ENCODE measurements around the gene CACTIN. TPM values are rescaled to one million over a fixed set of nuclear protein-coding genes. Genes with fewer than 3 reads are reported as not detected.

The CACTIN gene
- total and polyA plus RNA-seq, 4 donors: 16.7 to 23.4 (median 18.7) TPM

GRCh38 chr19:3653865-3654513, 27.4 kb upstream of the CACTIN start:
- TF ChIP-seq, protein P1, sequence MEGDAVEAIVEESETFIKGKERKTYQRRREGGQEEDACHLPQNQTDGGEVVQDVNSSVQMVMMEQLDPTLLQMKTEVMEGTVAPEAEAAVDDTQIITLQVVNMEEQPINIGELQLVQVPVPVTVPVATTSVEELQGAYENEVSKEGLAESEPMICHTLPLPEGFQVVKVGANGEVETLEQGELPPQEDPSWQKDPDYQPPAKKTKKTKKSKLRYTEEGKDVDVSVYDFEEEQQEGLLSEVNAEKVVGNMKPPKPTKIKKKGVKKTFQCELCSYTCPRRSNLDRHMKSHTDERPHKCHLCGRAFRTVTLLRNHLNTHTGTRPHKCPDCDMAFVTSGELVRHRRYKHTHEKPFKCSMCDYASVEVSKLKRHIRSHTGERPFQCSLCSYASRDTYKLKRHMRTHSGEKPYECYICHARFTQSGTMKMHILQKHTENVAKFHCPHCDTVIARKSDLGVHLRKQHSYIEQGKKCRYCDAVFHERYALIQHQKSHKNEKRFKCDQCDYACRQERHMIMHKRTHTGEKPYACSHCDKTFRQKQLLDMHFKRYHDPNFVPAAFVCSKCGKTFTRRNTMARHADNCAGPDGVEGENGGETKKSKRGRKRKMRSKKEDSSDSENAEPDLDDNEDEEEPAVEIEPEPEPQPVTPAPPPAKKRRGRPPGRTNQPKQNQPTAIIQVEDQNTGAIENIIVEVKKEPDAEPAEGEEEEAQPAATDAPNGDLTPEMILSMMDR (IDR thresholded peaks at IDR 0.05; ENCODE audit: control extremely low read depth, extremely low read depth): no peak
- Histone ChIP-seq H3K9ac (ENCODE audit: insufficient read depth in 1 of 2, low read length in 2 of 2) (no peak overlapping the region), H3K9me3 (ENCODE audit: control insufficient read depth in 4 of 4, insufficient read depth in 3 of 4, low read length in 3 of 4) (no peaks in the 10 kb centered on the region), H3K27me3 (ENCODE audit: control insufficient read depth in 3 of 3, insufficient read depth in 3 of 3, low read length in 2 of 3) (no peaks in the 10 kb centered on the region), H3K36me3 (ENCODE audit: control insufficient read depth in 4 of 4, insufficient read depth in 4 of 4, low read length in 4 of 4) (peaks cover 4 to 75% (median 15%) of the 10 kb centered on the region in 4 donors), H3K27ac (ENCODE audit: low read depth in 1 of 2, low read length in 1 of 2) (no peak overlapping the region), H3K4me3 (no peak overlapping the region), H3K4me1 (ENCODE audit: control insufficient read depth in 5 of 5, insufficient read depth in 5 of 5, low read length in 5 of 5) (no peaks in the 10 kb centered on the region)
- ATAC-seq (ENCODE audit: insufficient read depth, low FRiP score) (no peak), DNase-seq (no peak)
- WGBS, 2 donors: 97% methylated on average over 20 of the region's 20 CpGs

GRCh38 chr19:3653081-3653795, 26.6 kb upstream of the CACTIN start:
- no peak overlapping the region for H3K27ac ChIP-seq (ENCODE audit: low read depth in 1 of 2, low read length in 1 of 2)
- ATAC-seq (ENCODE audit: insufficient read depth, low FRiP score) (no peak), DNase-seq (no peak)
- H3K9me3 ChIP-seq (ENCODE audit: control insufficient read depth in 4 of 4, insufficient read depth in 3 of 4, low read length in 3 of 4): no peaks in the 10 kb centered on the region
- TF ChIP-seq, protein P1 (IDR thresholded peaks at IDR 0.05; ENCODE audit: control extremely low read depth, extremely low read depth): no peak
- no peaks in the 10 kb centered on the region for H3K4me1 ChIP-seq (ENCODE audit: control insufficient read depth in 5 of 5, insufficient read depth in 5 of 5, low read length in 5 of 5)
- no peaks in the 10 kb centered on the region for H3K27me3 ChIP-seq (ENCODE audit: control insufficient read depth in 3 of 3, insufficient read depth in 3 of 3, low read length in 2 of 3)
- no peak overlapping the region for H3K9ac ChIP-seq (ENCODE audit: insufficient read depth in 1 of 2, low read length in 2 of 2)
- 86 to 90% methylated on average over 36 to 37 of the region's 37 CpGs for WGBS, 2 donors
- no peak overlapping the region for H3K4me3 ChIP-seq
- H3K36me3 ChIP-seq (ENCODE audit: control insufficient read depth in 4 of 4, insufficient read depth in 4 of 4, low read length in 4 of 4): peaks cover 4 to 72% (median 15%) of the 10 kb centered on the region in 4 donors

GRCh38 chr19:3652422-3652821, 25.8 kb upstream of the CACTIN start:
- TF ChIP-seq, protein P1 (IDR thresholded peaks at IDR 0.05; ENCODE audit: control extremely low read depth, extremely low read depth): no peak
- H3K4me1 ChIP-seq (ENCODE audit: control insufficient read depth in 5 of 5, insufficient read depth in 5 of 5, low read length in 5 of 5): no peaks in the 10 kb centered on the region
- H3K36me3 ChIP-seq (ENCODE audit: control insufficient read depth in 4 of 4, insufficient read depth in 4 of 4, low read length in 4 of 4): peaks cover 4 to 69% (median 14%) of the 10 kb centered on the region in 4 donors
- no peak overlapping the region for H3K27ac ChIP-seq (ENCODE audit: low read depth in 1 of 2, low read length in 1 of 2)
- ATAC-seq (ENCODE audit: insufficient read depth, low FRiP score): no peak
- H3K27me3 ChIP-seq (ENCODE audit: control insufficient read depth in 3 of 3, insufficient read depth in 3 of 3, low read length in 2 of 3): no peaks in the 10 kb centered on the region
- no peak for DNase-seq
- no peak overlapping the region for H3K4me3 ChIP-seq
- 93 to 97% methylated on average over 14 of the region's 14 CpGs for WGBS, 2 donors
- H3K9me3 ChIP-seq (ENCODE audit: control insufficient read depth in 4 of 4, insufficient read depth in 3 of 4, low read length in 3 of 4): no peaks in the 10 kb centered on the region
- H3K9ac ChIP-seq (ENCODE audit: insufficient read depth in 1 of 2, low read length in 2 of 2): no peak overlapping the region
